Left renal cortex interstitium (tissue), 4 donors: ENCODE data around the gene CD3D. TPM values are rescaled to one million over a fixed set of nuclear protein-coding genes. Genes with fewer than 3 reads are reported as not detected.

Experiments
- DNase-seq, 4 donors: peaks; one replicate each; pipeline ENCODE4 v3.0.0-alpha.2; 2013; ENCODE audit warnings: low read depth in 4 of 4, low spot score in 2 of 4, missing footprints in 1 of 4
- polyA plus RNA-seq, 4 donors: library from polyadenylated mRNA; unstranded; fragments of 120-200 nt; gene quantifications; one replicate each; pipeline ENCODE4 v1.2.1, GENCODE V29; 2013; ENCODE audit not compliant: insufficient read length in 4 of 4

The CD3D gene
- polyA plus RNA-seq = under 1 TPM in 2 of 4 donors, not detected in 2; 0.22 to 0.38 TPM

- DNase-seq = no peak
Observed at GRCh38 chr11:118342503-118343161, at the start of gene CD3D. Gene CD3D (minus strand): TSS chr11:118342705. CDS start chr11:118342607, 98 bp downstream.

- DNase-seq = no peak
Observed at GRCh38 chr11:118383657-118384056, 41.2 kb upstream of the CD3D start.

GRCh38 chr11:118382954-118383353 lies 40.4 kb upstream of the CD3D start:
- DNase-seq = no peak

GRCh38 chr11:118380571-118380970 lies 38.1 kb upstream of the CD3D start:
- DNase-seq = no peak

GRCh38 chr11:118379497-118379896 lies 37.0 kb upstream of the CD3D start:
- DNase-seq = no peak

GRCh38 chr11:118375978-118376377 lies 33.5 kb upstream of the CD3D start:
- DNase-seq = no peak

GRCh38 chr11:118374729-118375128 lies 32.2 kb upstream of the CD3D start:
- no peak for DNase-seq

GRCh38 chr11:118373871-118374270 lies 31.4 kb upstream of the CD3D start:
- DNase-seq = no peak

GRCh38 chr11:118373263-118373662 lies 30.8 kb upstream of the CD3D start:
- DNase-seq = no peak

- no peak for DNase-seq
Observed at GRCh38 chr11:118370774-118371173, 28.3 kb upstream of the CD3D start.

GRCh38 chr11:118366287-118366686 lies 23.8 kb upstream of the CD3D start:
- no peak for DNase-seq

GRCh38 chr11:118364956-118365615 lies 22.6 kb upstream of the CD3D start:
- no peak for DNase-seq

- DNase-seq = peak; percentile 75 to 88 (median 81)
Observed at GRCh38 chr11:118359295-118359958, 16.9 kb upstream of the CD3D start, which contains the start of gene UBE4A. Gene UBE4A (plus strand): TSS chr11:118359600. CDS start chr11:118365081, 5,481 bp downstream.

- no peak for DNase-seq
Observed at GRCh38 chr11:118358071-118358470, 15.6 kb upstream of the CD3D start.

GRCh38 chr11:118353084-118353710 lies 10.7 kb upstream of the CD3D start:
- peak in 1 of 4 donors; percentile 7 for DNase-seq

GRCh38 chr11:118349475-118349874 lies 7.0 kb upstream of the CD3D start:
- no peak for DNase-seq

- no peak for DNase-seq
Observed at GRCh38 chr11:118343981-118344515, 1.5 kb upstream of the CD3D start, which contains the start of gene CD3G. Gene CD3G (plus strand): TSS chr11:118344344. CDS start chr11:118344424, 80 bp downstream.

- DNase-seq = no peak
Observed at GRCh38 chr11:118343248-118343647, 743 bp upstream of the CD3D start.

- DNase-seq = no peak
Observed at GRCh38 chr11:118341815-118342489, 553 bp downstream of the CD3D start.

GRCh38 chr11:118341261-118341660 lies 1.2 kb downstream of the CD3D start:
- no peak for DNase-seq
